ENCODE data around the gene TCF12.

- TF ChIP-seq CTCF (IDR thresholded peaks at IDR 0.05) (no peak), TCF7L2 (IDR thresholded peaks at IDR 0.05; ENCODE audit: low read depth, low read length) (no peak), POLR2AphosphoS5 (IDR thresholded peaks at IDR 0.05; ENCODE audit: low read depth, low read length) (no peak)
These were observed 338.5 kb downstream of the TCF12 start for GRCh38 chr15:57256939-57257338.
